Fibroblast of skin of right biceps (primary cell): Measurements from ENCODE around the gene SLCO1B3.
"Not testable (repeated sequence)": the region's sequence is repeated elsewhere in the genome, so short reads cannot be mapped to it uniquely, and the experiment has no call there.

Experiments
- DNase-seq: peaks from one replicate; pipeline ENCODE4 v3.0.0-alpha.2; 2013

The SLCO1B3 gene

GRCh38 chr12:20810487-20810886 is at the start of gene SLCO1B3:
TSS of gene SLCO1B3 (plus strand) at chr12:20810705. CDS start at chr12:20815739, 5,034 bp downstream.
- no peak for DNase-seq

- no peak for DNase-seq
These were observed 33.1 kb upstream of the SLCO1B3 start for GRCh38 chr12:20777420-20777819.

- DNase-seq = no peak
These were observed 31.5 kb upstream of the SLCO1B3 start for GRCh38 chr12:20778969-20779368.

GRCh38 chr12:20779971-20780370 is 30.5 kb upstream of the SLCO1B3 start:
- DNase-seq = not testable (repeated sequence)

GRCh38 chr12:20783796-20784357 is 26.6 kb upstream of the SLCO1B3 start:
- DNase-seq = not testable (repeated sequence)

GRCh38 chr12:20792971-20793370 is 17.5 kb upstream of the SLCO1B3 start:
- no peak for DNase-seq

GRCh38 chr12:20798554-20798953 is 12.0 kb upstream of the SLCO1B3 start:
- peak; percentile 3 for DNase-seq

GRCh38 chr12:20800160-20800559 is 10.3 kb upstream of the SLCO1B3 start:
- DNase-seq = no peak

GRCh38 chr12:20801035-20801434 is 9.5 kb upstream of the SLCO1B3 start:
- DNase-seq = no peak

- no peak for DNase-seq
These were observed 4.6 kb upstream of the SLCO1B3 start for GRCh38 chr12:20805921-20806320.

GRCh38 chr12:20807192-20808080 is 3.1 kb upstream of the SLCO1B3 start:
- DNase-seq = no peak

- no peak for DNase-seq
These were observed 2.0 kb upstream of the SLCO1B3 start for GRCh38 chr12:20808521-20808920.

- no peak for DNase-seq
These were observed 5.1 kb downstream of the SLCO1B3 start for GRCh38 chr12:20815574-20815973.

- no peak for DNase-seq
These were observed 11.9 kb downstream of the SLCO1B3 start for GRCh38 chr12:20822415-20822814.

GRCh38 chr12:20822925-20823324 is 12.4 kb downstream of the SLCO1B3 start:
- DNase-seq = no peak

GRCh38 chr12:20829919-20830318 is 19.4 kb downstream of the SLCO1B3 start:
- no peak for DNase-seq

- no peak for DNase-seq
These were observed 20.0 kb downstream of the SLCO1B3 start for GRCh38 chr12:20830456-20830855.

- no peak for DNase-seq
These were observed 22.4 kb downstream of the SLCO1B3 start for GRCh38 chr12:20832911-20833310.

- no peak for DNase-seq
These were observed 42.1 kb downstream of the SLCO1B3 start for GRCh38 chr12:20852649-20853048.

GRCh38 chr12:20863056-20863455 is 52.6 kb downstream of the SLCO1B3 start:
- DNase-seq = no peak

- no peak for DNase-seq
These were observed 55.4 kb downstream of the SLCO1B3 start for GRCh38 chr12:20865873-20866272.

- no peak for DNase-seq
These were observed 57.8 kb downstream of the SLCO1B3 start for GRCh38 chr12:20868277-20868676.

GRCh38 chr12:20883288-20883687 is 72.8 kb downstream of the SLCO1B3 start:
- peak; percentile 6 for DNase-seq

- no peak for DNase-seq
These were observed 74.6 kb downstream of the SLCO1B3 start for GRCh38 chr12:20885116-20885515.
